RPMI8226 (cell line): Measurements from ENCODE around the gene RMC1.
"Not testable (repeated sequence)": the region's sequence is repeated elsewhere in the genome, so short reads cannot be mapped to it uniquely, and the experiment has no call there.

Experiments used
- DNase-seq: peaks from one replicate; pipeline ENCODE4 v3.0.0-alpha.2; 2015

The RMC1 gene

GRCh38 chr18:23498877-23499276 lies 4.4 kb upstream of the RMC1 start:
- DNase-seq: peak; percentile 86

GRCh38 chr18:23499291-23499781 lies 4.0 kb upstream of the RMC1 start:
- peak; percentile 11 for DNase-seq

- DNase-seq: no peak
Measured at GRCh38 chr18:23501626-23502025, 1.7 kb upstream of the RMC1 start.

GRCh38 chr18:23502516-23503037 lies 734 bp upstream of the RMC1 start:
- DNase-seq: no peak

GRCh38 chr18:23503963-23504344 lies 643 bp downstream of the RMC1 start:
- DNase-seq: peak; percentile 17

- no peak for DNase-seq
Measured at GRCh38 chr18:23504720-23505119, 1.4 kb downstream of the RMC1 start.

- no peak for DNase-seq
Measured at GRCh38 chr18:23506393-23506792, 3.1 kb downstream of the RMC1 start.

- not testable (repeated sequence) for DNase-seq
Measured at GRCh38 chr18:23510923-23511322, 7.6 kb downstream of the RMC1 start.

GRCh38 chr18:23512216-23512615 lies 8.9 kb downstream of the RMC1 start:
- not testable (repeated sequence) for DNase-seq

- DNase-seq: no peak
Measured at GRCh38 chr18:23512641-23513040, 9.3 kb downstream of the RMC1 start.

- peak; percentile 88 for DNase-seq
Measured at GRCh38 chr18:23515911-23516546, 12.7 kb downstream of the RMC1 start.

- DNase-seq: no peak
Measured at GRCh38 chr18:23519734-23520133, 16.4 kb downstream of the RMC1 start.

GRCh38 chr18:23521271-23521670 lies 18.0 kb downstream of the RMC1 start:
- DNase-seq: no peak

- no peak for DNase-seq
Measured at GRCh38 chr18:23521907-23522306, 18.6 kb downstream of the RMC1 start.

GRCh38 chr18:23523429-23524212 lies 20.3 kb downstream of the RMC1 start:
- no peak for DNase-seq

GRCh38 chr18:23524213-23524707 lies 20.9 kb downstream of the RMC1 start:
- DNase-seq: no peak

- no peak for DNase-seq
Measured at GRCh38 chr18:23526501-23527063, 23.3 kb downstream of the RMC1 start.

GRCh38 chr18:23528580-23529472 lies 25.5 kb downstream of the RMC1 start:
- no peak for DNase-seq

GRCh38 chr18:23529604-23530003 lies 26.3 kb downstream of the RMC1 start:
- DNase-seq: no peak

GRCh38 chr18:23530195-23530594 lies 26.9 kb downstream of the RMC1 start:
- no peak for DNase-seq

- no peak for DNase-seq
Measured at GRCh38 chr18:23531912-23532311, 28.6 kb downstream of the RMC1 start.

GRCh38 chr18:23532848-23533247 lies 29.5 kb downstream of the RMC1 start:
- no peak for DNase-seq

GRCh38 chr18:23534276-23534675 lies 31.0 kb downstream of the RMC1 start:
- no peak for DNase-seq
